HepG2 (cell line): ENCODE results near the gene NLGN2. TPM values are rescaled to one million over a fixed set of nuclear protein-coding genes. Genes with fewer than 3 reads are reported as not detected.
A peak's percentile ranks its signal among the peaks of the same experiment; 100 is the strongest.

Experiments
- ATF7 ChIP-seq, 2 experiments: fragments of 450-650 bp in 1 of 2; sonication (generic) in 1 of 2; formaldehyde crosslinking in 1 of 2; IDR thresholded peaks; 2 replicates each; pipeline versions ENCODE4 v1.4.0 to v1.6.1; 2016 to 2020; ENCODE audit warnings: antibody characterized with exemption in 1 of 2, mild to moderate bottlenecking in 1 of 2, missing genetic modification reagents in 1 of 2
- GLI4 ChIP-seq: sonication (generic); formaldehyde crosslinking; IDR thresholded peaks from 2 replicates; pipeline ENCODE4 v1.5.1; 2020; ENCODE audit warnings: missing genetic modification reagents, mild to moderate bottlenecking, moderate library complexity, borderline replicate concordance
- HNRNPLL ChIP-seq: fragments of 200-400 bp; formaldehyde crosslinking; IDR thresholded peaks from 2 replicates; pipeline ENCODE4 v1.6.1; 2017; ENCODE audit warnings: mild to moderate bottlenecking, low read depth, low read length; ENCODE audit not compliant: poor library complexity, severe bottlenecking
- KLF15 ChIP-seq: sonication (generic); formaldehyde crosslinking; IDR thresholded peaks from 2 replicates; pipeline ENCODE4 v1.8.1; 2023; ENCODE audit warnings: borderline replicate concordance, mild to moderate bottlenecking, inconsistent platforms, missing genetic modification reagents, mixed read lengths
- MTERF4 ChIP-seq: sonication (generic); formaldehyde crosslinking; IDR thresholded peaks from 2 replicates; pipeline ENCODE4 v1.8.0; 2023; ENCODE audit warnings: mild to moderate bottlenecking, missing genetic modification reagents
- NR2F2 ChIP-seq: IDR thresholded peaks from 2 replicates; pipeline ENCODE4 v1.6.1; 2012; ENCODE audit warnings: low read depth, inconsistent platforms, borderline replicate concordance
- PRDM4 ChIP-seq: sonication (generic); formaldehyde crosslinking; IDR thresholded peaks from 2 replicates; pipeline ENCODE4 v1.9.0; 2021; ENCODE audit warnings: missing genetic modification reagents, borderline replicate concordance
- REST ChIP-seq, 2 experiments: IDR thresholded peaks; 2 replicates each; pipeline ENCODE4 v1.6.1; 2011 to 2012; ENCODE audit warnings: low read length in 2 of 2, borderline replicate concordance in 1 of 2, low read depth in 1 of 2, mild to moderate bottlenecking in 1 of 2, moderate library complexity in 1 of 2
- SALL1 ChIP-seq: sonication (generic); formaldehyde crosslinking; IDR thresholded peaks from 2 replicates; pipeline ENCODE4 v1.8.0; 2022; ENCODE audit warnings: mild to moderate bottlenecking, missing genetic modification reagents
- SYNCRIP ChIP-seq: fragments of 200-400 bp; formaldehyde crosslinking; IDR thresholded peaks from 2 replicates; pipeline ENCODE4 v1.6.1; 2018; ENCODE audit warnings: mild to moderate bottlenecking, low read depth, low read length; ENCODE audit not compliant: insufficient read depth
- YEATS2 ChIP-seq: sonication (generic); formaldehyde crosslinking; IDR thresholded peaks from 2 replicates; pipeline ENCODE4 v1.4.0; 2020; ENCODE audit warnings: missing genetic modification reagents, borderline replicate concordance
- ZBTB2 ChIP-seq: sonication (generic); formaldehyde crosslinking; IDR thresholded peaks from 2 replicates; pipeline ENCODE4 v1.8.0; 2022; ENCODE audit warnings: low read depth, missing genetic modification reagents
- ZNF281 ChIP-seq: sonication (generic); formaldehyde crosslinking; IDR thresholded peaks from 2 replicates; pipeline ENCODE4 v1.4.0; 2020; ENCODE audit warnings: missing genetic modification reagents, borderline replicate concordance
- ZNF446 ChIP-seq: sonication (generic); formaldehyde crosslinking; IDR thresholded peaks from 2 replicates; pipeline ENCODE4 v1.5.0; 2020; ENCODE audit warnings: mild to moderate bottlenecking, missing genetic modification reagents
- ZNF589 ChIP-seq: sonication (generic); formaldehyde crosslinking; conservative IDR thresholded peaks from 2 replicates; pipeline ENCODE4 v1.8.0; 2022; ENCODE audit warnings: mild to moderate bottlenecking, moderate library complexity, missing genetic modification reagents
- ZNF7 ChIP-seq: IDR thresholded peaks from 2 replicates; pipeline ENCODE4 v1.6.1; 2016; ENCODE audit warnings: missing biosample characterization, missing genetic modification reagents
- ZNF703 ChIP-seq: sonication (generic); formaldehyde crosslinking; IDR thresholded peaks from 2 replicates; pipeline ENCODE4 v1.5.1; 2020; ENCODE audit warnings: missing genetic modification reagents, mild to moderate bottlenecking, moderate library complexity, borderline replicate concordance
- ZNF709 ChIP-seq: sonication (generic); formaldehyde crosslinking; IDR thresholded peaks from 2 replicates; pipeline ENCODE4 v1.5.0; 2020; ENCODE audit warnings: mild to moderate bottlenecking, missing genetic modification reagents
- polyA plus RNA-seq, 8 experiments: library from polyadenylated mRNA; depleted of rRNA in 3 of 8; stranded (reverse) in 7 of 8; unstranded in 1 of 8; fragments of >200 nt; fragmentation: Illumina TruSeq in 4 of 8; extraction: Trizol in 4 of 8; gene quantifications; 2 replicates each; pipeline versions ENCODE4 v1.2.1 to v1.2.3, GENCODE V29; 2011 to 2016; ENCODE audit warnings: low read depth in 4 of 8, missing spikeins in 1 of 8, mixed read lengths in 1 of 8; ENCODE audit not compliant: insufficient read depth in 1 of 8
- total RNA-seq, 5 experiments: library from RNA; depleted of rRNA; stranded (reverse); fragments of >200 nt; fragmentation: Illumina TruSeq; extraction: Trizol; gene quantifications; 2 replicates each; pipeline ENCODE4 v1.2.3, GENCODE V29; 2016; ENCODE audit warnings: low read depth in 1 of 5

NLGN2 gene
- total and polyA plus RNA-seq, 2 of the 13 experiments (the other 11 are each of a cell fraction or from before 2014, with no cell fraction given) = 1.9 to 11.0 TPM

GRCh38 chr17:7440834-7441195, 33.2 kb downstream of the NLGN2 start (continued):
- TF ChIP-seq REST (IDR thresholded peaks at IDR 0.05; ENCODE audit: borderline replicate concordance in 1 of 2, low read depth in 1 of 2, low read length in 2 of 2) (no peak), ZNF281 (CRISPR knock-in tag) (no peak), ATF7 (IDR thresholded peaks at IDR 0.05) (no peak), ATF7 (CRISPR knock-in tag; IDR thresholded peaks at IDR 0.05) (no peak), ZNF446 (CRISPR knock-in tag) (no peak), ZBTB2 (CRISPR knock-in tag) (no peak), ZNF709 (CRISPR knock-in tag) (no peak), ZNF589 (CRISPR knock-in tag) (no peak), NR2F2 (no peak), ZNF7 (CRISPR knock-in tag) (no peak), MTERF4 (0 out of 2 replicates have a peak, but pooled peaks have one; percentile 41), KLF15 (CRISPR knock-in tag) (no peak), HNRNPLL (no peak), SALL1 (no peak), PRDM4 (no peak), YEATS2 (no peak), ZNF703 (CRISPR knock-in tag) (no peak), SYNCRIP (no peak), GLI4 (no peak)
